Neural cell (in vitro differentiated cells): Measurements from ENCODE around the gene ZYG11A. TPM values are rescaled to one million over a fixed set of nuclear protein-coding genes. Genes with fewer than 3 reads are reported as not detected.

Source experiments
- H2AFZ ChIP-seq: fragments of 200-600, 300-800 bp; sonication (generic), shearing (Covaris generic); 2 replicates; pipeline ENCODE4 v1.6.0; 2014; ENCODE audit warnings: low read depth, mild to moderate bottlenecking, antibody characterized with exemption, low read length, moderate library complexity
- H3F3A ChIP-seq: fragments of 200-600 bp; shearing (Covaris generic); 2 replicates; pipeline ENCODE4 v1.6.1; 2016; ENCODE audit warnings: mild to moderate bottlenecking, moderate library complexity, mixed read lengths, antibody characterized with exemption, low read length; ENCODE audit not compliant: insufficient read depth, poor library complexity, severe bottlenecking
- H3K27ac ChIP-seq: fragments of 200-600, 300-800 bp; sonication (generic), shearing (Covaris generic); 2 replicates; pipeline ENCODE4 v1.5.1; 2014; ENCODE audit warnings: mild to moderate bottlenecking, low read length, moderate library complexity
- H3K27me3 ChIP-seq: fragments of 300-800, 200-600 bp; sonication (generic), shearing (Covaris generic); 2 replicates; pipeline ENCODE4 v1.6.0; 2014; ENCODE audit warnings: mild to moderate bottlenecking, low read depth, low read length, moderate library complexity; ENCODE audit not compliant: insufficient read depth
- H3K36me3 ChIP-seq: fragments of 300-800, 200-600 bp; sonication (generic), shearing (Covaris generic); 2 replicates; pipeline ENCODE4 v1.5.1; 2014; ENCODE audit warnings: mild to moderate bottlenecking, antibody characterized with exemption, low read length, moderate library complexity; ENCODE audit not compliant: insufficient read depth
- H3K4me2 ChIP-seq: fragments of 300-800, 200-600 bp; sonication (generic), shearing (Covaris generic); 2 replicates; pipeline ENCODE4 v1.6.0; 2014; ENCODE audit warnings: mild to moderate bottlenecking, low read length
- H3K4me3 ChIP-seq: fragments of 300-800, 200-600 bp; sonication (generic), shearing (Covaris generic); 2 replicates; pipeline ENCODE4 v1.5.1; 2014; ENCODE audit warnings: mild to moderate bottlenecking, low read length, moderate library complexity
- H3K79me2 ChIP-seq: fragments of 200-600 bp; shearing (Covaris generic); replicated peaks from 2 replicates; pipeline ENCODE4 v1.6.0; 2014; ENCODE audit warnings: mild to moderate bottlenecking, low read length, moderate library complexity; ENCODE audit not compliant: insufficient read depth
- H3K9ac ChIP-seq: fragments of 300-800, 200-600 bp; sonication (generic), shearing (Covaris generic); 2 replicates; pipeline ENCODE4 v1.6.1; 2016; ENCODE audit warnings: mild to moderate bottlenecking, low read length, mixed read lengths
- H3K9me2 ChIP-seq: fragments of 200-600 bp; shearing (Covaris generic); 2 replicates; pipeline ENCODE4 v1.6.1; 2016; ENCODE audit warnings: mild to moderate bottlenecking, low read length, mixed read lengths; ENCODE audit not compliant: insufficient read depth
- H3K9me3 ChIP-seq: fragments of 200-600, 300-800 bp; sonication (generic), shearing (Covaris generic); 2 replicates; pipeline ENCODE4 v1.6.1; 2016; ENCODE audit warnings: mild to moderate bottlenecking, mixed run types, low read length, moderate library complexity, mixed read lengths
- H4K20me1 ChIP-seq: fragments of 200-600 bp; shearing (Covaris generic); 2 replicates; pipeline ENCODE4 v1.6.1; 2016; ENCODE audit warnings: mild to moderate bottlenecking, mixed run types; ENCODE audit not compliant: insufficient read depth
- CTCF ChIP-seq: fragments of 450-650 bp; IDR thresholded peaks from 2 replicates; pipeline ENCODE4 v1.5.1; 2014; ENCODE audit warnings: antibody characterized with exemption, mild to moderate bottlenecking, moderate library complexity; ENCODE audit not compliant: poor library complexity, severe bottlenecking
- EP300 ChIP-seq: fragments of 450-650 bp; conservative IDR thresholded peaks from 2 replicates; pipeline ENCODE4 v1.6.1; 2014; ENCODE audit warnings: antibody characterized with exemption, mild to moderate bottlenecking, moderate library complexity; ENCODE audit not compliant: poor library complexity, severe bottlenecking
- EZH2 ChIP-seq: fragments of 200-600, 300-800 bp; shearing (Covaris generic), sonication (generic); IDR thresholded peaks from 2 replicates; pipeline ENCODE4 v1.6.1; 2014; ENCODE audit warnings: antibody characterized with exemption, low read length, borderline replicate concordance, mild to moderate bottlenecking; ENCODE audit not compliant: insufficient read depth, poor library complexity, severe bottlenecking
- MXI1 ChIP-seq: fragments of 450-650 bp; conservative IDR thresholded peaks from 2 replicates; pipeline ENCODE4 v1.6.1; 2014; ENCODE audit warnings: antibody characterized with exemption, mild to moderate bottlenecking; ENCODE audit not compliant: poor library complexity, severe bottlenecking
- POLR2AphosphoS5 ChIP-seq: IDR thresholded peaks from 2 replicates; pipeline ENCODE4 v1.6.1; 2012
- RAD21 ChIP-seq: fragments of 450-650 bp; conservative IDR thresholded peaks from 2 replicates; pipeline ENCODE4 v1.6.1; 2014; ENCODE audit warnings: antibody characterized with exemption, mild to moderate bottlenecking, moderate library complexity
- REST ChIP-seq: IDR thresholded peaks from 2 replicates; pipeline ENCODE4 v1.6.1; 2012; ENCODE audit warnings: borderline replicate concordance
- SMC3 ChIP-seq: fragments of 450-650 bp; conservative IDR thresholded peaks from 2 replicates; pipeline ENCODE4 v1.6.1; 2014; ENCODE audit warnings: antibody characterized with exemption, mild to moderate bottlenecking, moderate library complexity; ENCODE audit not compliant: poor library complexity
- TAF1 ChIP-seq: IDR thresholded peaks from 2 replicates; pipeline ENCODE4 v1.6.1; 2012; ENCODE audit warnings: low read depth
- polyA plus RNA-seq: library from polyadenylated mRNA; depleted of rRNA; stranded (reverse); fragments of >200 nt; gene quantifications from 2 replicates; pipeline ENCODE4 v1.2.3, GENCODE V29; 2014

The ZYG11A gene
- polyA plus RNA-seq, 1 donor from 2014 or later: 0.40 TPM

- no peaks in the 10 kb centered on the region for H3K36me3 ChIP-seq
- no peak overlapping the region for H2AFZ ChIP-seq
- H3K9me3 ChIP-seq: no peaks in the 10 kb centered on the region
- no peaks in the 10 kb centered on the region for H3K79me2 ChIP-seq
- H4K20me1 ChIP-seq: no peaks in the 10 kb centered on the region
- H3F3A ChIP-seq: no peaks in the 10 kb centered on the region
- H3K9me2 ChIP-seq: no peaks in the 10 kb centered on the region
- TF ChIP-seq RAD21: no peak
- no peak overlapping the region for H3K27ac ChIP-seq
- no peak overlapping the region for H3K4me3 ChIP-seq
- H3K4me2 ChIP-seq: no peak overlapping the region
- H3K9ac ChIP-seq: no peak overlapping the region
- peaks cover 19% of the 10 kb centered on the region for H3K27me3 ChIP-seq
These were observed 86.5 kb downstream of the ZYG11A start for GRCh38 chr1:52929019-52929418.

- no peaks in the 10 kb centered on the region for H3F3A ChIP-seq
- no peak overlapping the region for H2AFZ ChIP-seq
- no peaks in the 10 kb centered on the region for H3K9me2 ChIP-seq
- TF ChIP-seq MXI1: no peak
- no peak for TF ChIP-seq TAF1
- TF ChIP-seq EP300: no peak
- TF ChIP-seq REST: no peak
- no peak for TF ChIP-seq RAD21
- no peak for TF ChIP-seq EZH2
- no peak for TF ChIP-seq CTCF
- TF ChIP-seq SMC3: no peak
- TF ChIP-seq POLR2AphosphoS5: no peak
- H3K79me2 ChIP-seq: no peaks in the 10 kb centered on the region
- H3K27me3 ChIP-seq: no peaks in the 10 kb centered on the region
- no peak overlapping the region for H3K27ac ChIP-seq
- H3K36me3 ChIP-seq: no peaks in the 10 kb centered on the region
- no peaks in the 10 kb centered on the region for H3K9me3 ChIP-seq
- H3K9ac ChIP-seq: no peak overlapping the region
- no peak overlapping the region for H3K4me3 ChIP-seq
- H3K4me2 ChIP-seq: no peak overlapping the region
- H4K20me1 ChIP-seq: no peaks in the 10 kb centered on the region
These were observed 95.0 kb downstream of the ZYG11A start for GRCh38 chr1:52937433-52938182.
